ENCODE data around the gene LDAH.

GRCh38 chr2:20638646-20639430 is 184.1 kb downstream of the LDAH start:
- no peak for TF ChIP-seq CTCF (conservative IDR thresholded peaks at IDR 0.05)
- TF ChIP-seq ZFX (IDR thresholded peaks at IDR 0.05), result no peak
